ENCODE data around the gene FGF18.

DNA sequence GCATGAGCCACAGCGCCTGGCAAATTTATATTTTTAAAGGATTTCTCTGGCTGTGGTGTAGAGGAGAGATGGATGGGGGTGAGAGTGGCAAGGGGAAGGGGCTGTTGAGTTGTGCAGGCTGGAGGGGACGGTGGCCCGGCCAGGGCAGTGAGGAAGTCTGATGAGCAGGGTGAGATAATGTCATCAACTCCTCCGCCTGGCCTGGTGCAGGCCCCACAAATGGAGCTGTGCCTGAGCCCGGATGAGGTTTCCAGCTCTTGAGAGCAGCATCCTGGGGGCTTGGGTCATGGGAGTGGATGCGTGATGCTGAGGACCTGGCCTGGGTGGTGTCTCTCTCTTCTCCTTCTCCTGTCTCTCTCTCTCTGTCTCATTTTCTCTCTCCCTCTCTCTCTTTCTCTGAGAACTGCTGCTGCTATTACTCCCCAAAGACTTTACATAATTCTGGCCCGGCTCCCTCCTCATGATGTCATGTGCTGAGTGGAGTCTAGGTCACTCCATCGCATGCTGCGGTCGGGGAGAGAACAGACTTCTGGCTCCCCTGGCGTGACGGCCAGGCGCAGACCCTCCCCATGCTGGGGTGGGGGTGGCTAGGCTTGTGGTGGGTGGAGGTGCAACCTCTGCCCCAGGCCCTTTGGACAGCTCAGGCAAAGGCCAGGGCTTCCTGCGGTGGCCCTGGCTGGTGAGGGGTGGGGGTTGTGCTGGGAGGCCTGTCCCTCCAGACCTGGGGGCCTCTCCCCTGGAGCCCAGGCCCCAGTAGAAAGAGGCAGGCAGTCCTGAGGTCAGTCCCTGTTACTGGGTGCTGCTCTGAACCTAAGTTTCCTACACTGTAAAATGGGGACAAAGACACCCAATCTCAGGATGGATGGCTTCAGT is 26.4 kb downstream of the FGF18 start:
- no peak for TF ChIP-seq POLR2AphosphoS5 (IDR thresholded peaks at IDR 0.05; ENCODE audit: low read depth, low read length)
- TF ChIP-seq, protein P1, sequence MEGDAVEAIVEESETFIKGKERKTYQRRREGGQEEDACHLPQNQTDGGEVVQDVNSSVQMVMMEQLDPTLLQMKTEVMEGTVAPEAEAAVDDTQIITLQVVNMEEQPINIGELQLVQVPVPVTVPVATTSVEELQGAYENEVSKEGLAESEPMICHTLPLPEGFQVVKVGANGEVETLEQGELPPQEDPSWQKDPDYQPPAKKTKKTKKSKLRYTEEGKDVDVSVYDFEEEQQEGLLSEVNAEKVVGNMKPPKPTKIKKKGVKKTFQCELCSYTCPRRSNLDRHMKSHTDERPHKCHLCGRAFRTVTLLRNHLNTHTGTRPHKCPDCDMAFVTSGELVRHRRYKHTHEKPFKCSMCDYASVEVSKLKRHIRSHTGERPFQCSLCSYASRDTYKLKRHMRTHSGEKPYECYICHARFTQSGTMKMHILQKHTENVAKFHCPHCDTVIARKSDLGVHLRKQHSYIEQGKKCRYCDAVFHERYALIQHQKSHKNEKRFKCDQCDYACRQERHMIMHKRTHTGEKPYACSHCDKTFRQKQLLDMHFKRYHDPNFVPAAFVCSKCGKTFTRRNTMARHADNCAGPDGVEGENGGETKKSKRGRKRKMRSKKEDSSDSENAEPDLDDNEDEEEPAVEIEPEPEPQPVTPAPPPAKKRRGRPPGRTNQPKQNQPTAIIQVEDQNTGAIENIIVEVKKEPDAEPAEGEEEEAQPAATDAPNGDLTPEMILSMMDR (IDR thresholded peaks at IDR 0.05): no peak

Data from Panc1 (cell line).